HepG2 (cell line): ENCODE results near the gene HPD. TPM values are rescaled to one million over a fixed set of nuclear protein-coding genes. Genes with fewer than 3 reads are reported as not detected.

Source experiments
- CC2D1A ChIP-seq: sonication (generic); formaldehyde crosslinking; IDR thresholded peaks from 2 replicates; pipeline ENCODE4 v1.8.1; 2023; ENCODE audit warnings: mild to moderate bottlenecking, missing genetic modification reagents
- CREB3 ChIP-seq: sonication (generic); formaldehyde crosslinking; IDR thresholded peaks from 2 replicates; pipeline ENCODE4 v1.5.0; 2020; ENCODE audit warnings: missing genetic modification reagents
- EED ChIP-seq: sonication (generic); formaldehyde crosslinking; IDR thresholded peaks from 2 replicates; pipeline ENCODE4 v1.5.0; 2020; ENCODE audit warnings: mild to moderate bottlenecking, missing genetic modification reagents
- ETV6 ChIP-seq: sonication (generic); formaldehyde crosslinking; conservative IDR thresholded peaks from 2 replicates; pipeline ENCODE4 v1.4.0; 2020; ENCODE audit warnings: missing genetic modification reagents
- FOSL1 ChIP-seq: sonication (generic); formaldehyde crosslinking; IDR thresholded peaks from 2 replicates; pipeline ENCODE4 v1.9.0; 2021; ENCODE audit warnings: missing genetic modification reagents, borderline replicate concordance
- MXD1 ChIP-seq: sonication (generic); formaldehyde crosslinking; IDR thresholded peaks from 2 replicates; pipeline ENCODE4 v1.4.0; 2020; ENCODE audit warnings: mild to moderate bottlenecking, missing genetic modification reagents
- NR2F1 ChIP-seq, 2 experiments: fragments of 450-650 bp in 1 of 2; formaldehyde crosslinking in 1 of 2; IDR thresholded peaks; 2 replicates each; pipeline versions ENCODE4 v1.5.0 to v1.6.1; 2016 to 2020; ENCODE audit warnings: mild to moderate bottlenecking in 1 of 2, missing compliant biosample characterization in 1 of 2, missing genetic modification reagents in 1 of 2, moderate library complexity in 1 of 2
- SCMH1 ChIP-seq: sonication (generic); formaldehyde crosslinking; IDR thresholded peaks from 2 replicates; pipeline ENCODE4 v1.9.0; 2021; ENCODE audit warnings: missing genetic modification reagents, mild to moderate bottlenecking, borderline replicate concordance
- SMAD3 ChIP-seq: sonication (generic); formaldehyde crosslinking; IDR thresholded peaks from 2 replicates; pipeline ENCODE4 v1.4.0; 2020; ENCODE audit warnings: missing genetic modification reagents
- TFDP1 ChIP-seq: IDR thresholded peaks from 2 replicates; pipeline ENCODE4 v1.6.1; 2016; ENCODE audit warnings: missing compliant biosample characterization, missing genetic modification reagents, borderline replicate concordance
- TGIF2 ChIP-seq: IDR thresholded peaks from 2 replicates; pipeline ENCODE4 v1.6.1; 2016; ENCODE audit warnings: control low read depth, missing compliant biosample characterization
- ZNF143 ChIP-seq: sonication (generic); formaldehyde crosslinking; IDR thresholded peaks from 2 replicates; pipeline ENCODE4 v1.4.0; 2020; ENCODE audit warnings: missing genetic modification reagents
- ZNF432 ChIP-seq: sonication (generic); formaldehyde crosslinking; IDR thresholded peaks from 2 replicates; pipeline ENCODE4 v1.5.0; 2020; ENCODE audit warnings: missing genetic modification reagents, mild to moderate bottlenecking, borderline replicate concordance
- ZSCAN31 ChIP-seq: sonication (generic); formaldehyde crosslinking; IDR thresholded peaks from 2 replicates; pipeline ENCODE4 v1.5.0; 2020; ENCODE audit warnings: low read depth, mild to moderate bottlenecking, missing genetic modification reagents
- polyA plus RNA-seq, 8 experiments: library from polyadenylated mRNA; depleted of rRNA in 3 of 8; stranded (reverse) in 7 of 8; unstranded in 1 of 8; fragments of >200 nt; fragmentation: Illumina TruSeq in 4 of 8; extraction: Trizol in 4 of 8; gene quantifications; 2 replicates each; pipeline versions ENCODE4 v1.2.1 to v1.2.3, GENCODE V29; 2011 to 2016; ENCODE audit warnings: low read depth in 4 of 8, missing spikeins in 1 of 8, mixed read lengths in 1 of 8; ENCODE audit not compliant: insufficient read depth in 1 of 8
- total RNA-seq, 5 experiments: library from RNA; depleted of rRNA; stranded (reverse); fragments of >200 nt; fragmentation: Illumina TruSeq; extraction: Trizol; gene quantifications; 2 replicates each; pipeline ENCODE4 v1.2.3, GENCODE V29; 2016; ENCODE audit warnings: low read depth in 1 of 5
- TF ChIP-seq, protein P1 (sequence below): sonication (generic); formaldehyde crosslinking; IDR thresholded peaks from 2 replicates; pipeline ENCODE4 v1.8.0; 2022; ENCODE audit warnings: mild to moderate bottlenecking, missing genetic modification reagents
- TF ChIP-seq, protein P2 (sequence below): sonication (generic); formaldehyde crosslinking; IDR thresholded peaks from 2 replicates; pipeline ENCODE4 v1.5.0; 2020; ENCODE audit warnings: mild to moderate bottlenecking, low read depth, missing genetic modification reagents, borderline replicate concordance
- TF ChIP-seq, protein P3 (sequence below): sonication (generic); formaldehyde crosslinking; IDR thresholded peaks from 2 replicates; pipeline ENCODE4 v1.8.0; 2022; ENCODE audit warnings: mild to moderate bottlenecking, missing genetic modification reagents, moderate library complexity
- TF ChIP-seq, protein P4 (sequence below), 2 experiments: IDR thresholded peaks; 2 replicates each; pipeline ENCODE4 v1.6.1; 2011 to 2012; ENCODE audit warnings: low read length in 2 of 2, borderline replicate concordance in 1 of 2, low read depth in 1 of 2, mild to moderate bottlenecking in 1 of 2, moderate library complexity in 1 of 2

Gene HPD
- total and polyA plus RNA-seq, 2 of the 13 experiments (the other 11 are each of a cell fraction or from before 2014, with no cell fraction given), result 120 to 195 TPM

- TF ChIP-seq, protein P1, sequence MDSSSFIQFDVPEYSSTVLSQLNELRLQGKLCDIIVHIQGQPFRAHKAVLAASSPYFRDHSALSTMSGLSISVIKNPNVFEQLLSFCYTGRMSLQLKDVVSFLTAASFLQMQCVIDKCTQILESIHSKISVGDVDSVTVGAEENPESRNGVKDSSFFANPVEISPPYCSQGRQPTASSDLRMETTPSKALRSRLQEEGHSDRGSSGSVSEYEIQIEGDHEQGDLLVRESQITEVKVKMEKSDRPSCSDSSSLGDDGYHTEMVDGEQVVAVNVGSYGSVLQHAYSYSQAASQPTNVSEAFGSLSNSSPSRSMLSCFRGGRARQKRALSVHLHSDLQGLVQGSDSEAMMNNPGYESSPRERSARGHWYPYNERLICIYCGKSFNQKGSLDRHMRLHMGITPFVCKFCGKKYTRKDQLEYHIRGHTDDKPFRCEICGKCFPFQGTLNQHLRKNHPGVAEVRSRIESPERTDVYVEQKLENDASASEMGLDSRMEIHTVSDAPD (CRISPR knock-in tag), result no peak
- peak; percentile 8; the same call in 1 of the 2 replicates for TF ChIP-seq MXD1 (CRISPR knock-in tag)
- TF ChIP-seq CREB3 (CRISPR knock-in tag), result no peak
- TF ChIP-seq FOSL1, result peak; percentile 64; the same call in 1 of the 2 replicates
- peak; percentile 31; the same call in 1 of the 2 replicates for TF ChIP-seq ZNF143 (CRISPR knock-in tag)
- TF ChIP-seq SCMH1 (CRISPR knock-in tag), result no peak
- no peak for TF ChIP-seq ETV6 (CRISPR knock-in tag)
- peak; percentile 53 to 75; a peak in 2 of 4 replicates for TF ChIP-seq NR2F1 (CRISPR knock-in tag; IDR thresholded peaks at IDR 0.05)
- TF ChIP-seq, protein P2, sequence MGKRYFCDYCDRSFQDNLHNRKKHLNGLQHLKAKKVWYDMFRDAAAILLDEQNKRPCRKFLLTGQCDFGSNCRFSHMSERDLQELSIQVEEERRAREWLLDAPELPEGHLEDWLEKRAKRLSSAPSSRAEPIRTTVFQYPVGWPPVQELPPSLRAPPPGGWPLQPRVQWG (CRISPR knock-in tag), result no peak
- TF ChIP-seq ZSCAN31, result no peak; the same call in 1 of the 2 replicates
- TF ChIP-seq, protein P3, sequence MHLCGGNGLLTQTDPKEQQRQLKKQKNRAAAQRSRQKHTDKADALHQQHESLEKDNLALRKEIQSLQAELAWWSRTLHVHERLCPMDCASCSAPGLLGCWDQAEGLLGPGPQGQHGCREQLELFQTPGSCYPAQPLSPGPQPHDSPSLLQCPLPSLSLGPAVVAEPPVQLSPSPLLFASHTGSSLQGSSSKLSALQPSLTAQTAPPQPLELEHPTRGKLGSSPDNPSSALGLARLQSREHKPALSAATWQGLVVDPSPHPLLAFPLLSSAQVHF (CRISPR knock-in tag), result no peak
- peak; percentile 18; the same call in 1 of the 2 replicates for TF ChIP-seq TFDP1 (CRISPR knock-in tag)
- no peak for TF ChIP-seq ZNF432 (CRISPR knock-in tag)
- TF ChIP-seq, protein P4, sequence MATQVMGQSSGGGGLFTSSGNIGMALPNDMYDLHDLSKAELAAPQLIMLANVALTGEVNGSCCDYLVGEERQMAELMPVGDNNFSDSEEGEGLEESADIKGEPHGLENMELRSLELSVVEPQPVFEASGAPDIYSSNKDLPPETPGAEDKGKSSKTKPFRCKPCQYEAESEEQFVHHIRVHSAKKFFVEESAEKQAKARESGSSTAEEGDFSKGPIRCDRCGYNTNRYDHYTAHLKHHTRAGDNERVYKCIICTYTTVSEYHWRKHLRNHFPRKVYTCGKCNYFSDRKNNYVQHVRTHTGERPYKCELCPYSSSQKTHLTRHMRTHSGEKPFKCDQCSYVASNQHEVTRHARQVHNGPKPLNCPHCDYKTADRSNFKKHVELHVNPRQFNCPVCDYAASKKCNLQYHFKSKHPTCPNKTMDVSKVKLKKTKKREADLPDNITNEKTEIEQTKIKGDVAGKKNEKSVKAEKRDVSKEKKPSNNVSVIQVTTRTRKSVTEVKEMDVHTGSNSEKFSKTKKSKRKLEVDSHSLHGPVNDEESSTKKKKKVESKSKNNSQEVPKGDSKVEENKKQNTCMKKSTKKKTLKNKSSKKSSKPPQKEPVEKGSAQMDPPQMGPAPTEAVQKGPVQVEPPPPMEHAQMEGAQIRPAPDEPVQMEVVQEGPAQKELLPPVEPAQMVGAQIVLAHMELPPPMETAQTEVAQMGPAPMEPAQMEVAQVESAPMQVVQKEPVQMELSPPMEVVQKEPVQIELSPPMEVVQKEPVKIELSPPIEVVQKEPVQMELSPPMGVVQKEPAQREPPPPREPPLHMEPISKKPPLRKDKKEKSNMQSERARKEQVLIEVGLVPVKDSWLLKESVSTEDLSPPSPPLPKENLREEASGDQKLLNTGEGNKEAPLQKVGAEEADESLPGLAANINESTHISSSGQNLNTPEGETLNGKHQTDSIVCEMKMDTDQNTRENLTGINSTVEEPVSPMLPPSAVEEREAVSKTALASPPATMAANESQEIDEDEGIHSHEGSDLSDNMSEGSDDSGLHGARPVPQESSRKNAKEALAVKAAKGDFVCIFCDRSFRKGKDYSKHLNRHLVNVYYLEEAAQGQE (IDR thresholded peaks at IDR 0.05; ENCODE audit: borderline replicate concordance in 1 of 2, low read depth in 1 of 2, low read length in 2 of 2), result 0 out of 4 replicates have a peak, but pooled peaks of 1 of the 2 experiments have one; percentile 10
- TF ChIP-seq SMAD3 (CRISPR knock-in tag), result no peak; the same call in 1 of the 2 replicates
- TF ChIP-seq CC2D1A (CRISPR knock-in tag), result no peak
- no peak for TF ChIP-seq TGIF2
- no peak for TF ChIP-seq EED (CRISPR knock-in tag)
Observed at GRCh38 chr12:121799842-121800693, 58.6 kb downstream of the HPD start (continued).
